ENCODE measurements around the gene SMYD5. TPM values are rescaled to one million over a fixed set of nuclear protein-coding genes. Genes with fewer than 3 reads are reported as not detected.

Gene SMYD5
- total and polyA plus RNA-seq, 10 donors: 12.3 to 27.1 (median 17.8) TPM

- no peak for DNase-seq
- peaks cover 5 to 89% (median 79%) of the 10 kb centered on the region in 6 donors for H3K36me3 ChIP-seq
- no peaks in the 10 kb centered on the region for H3K27me3 ChIP-seq (replicated peaks in 1 of 7)
- intact Hi-C loops (cut with DNase I; ENCODE audit: low total_unique reads): no loop called here
- no peak overlapping the region for H3K4me3 ChIP-seq
- TF ChIP-seq POLR2A (IDR thresholded peaks at IDR 0.05): no peak
- peak in 2 of 3 donors; percentile 26 to 70 for TF ChIP-seq POLR2AphosphoS5 (IDR thresholded peaks at IDR 0.05)
- no peak for TF ChIP-seq CTCF (IDR thresholded peaks at IDR 0.05 in 8 of 11, conservative IDR thresholded peaks at IDR 0.05 in 3 of 11)
- 86 to 96% (median 92%) methylated on average over 11 to 17 of the region's 17 CpGs for WGBS, 5 donors
- no peaks in the 10 kb centered on the region for H3K4me1 ChIP-seq
- no peak overlapping the region for H3K27ac ChIP-seq
- no peaks in the 10 kb centered on the region for H3K9me3 ChIP-seq
Measured at GRCh38 chr2:73252238-73253027, 38.4 kb downstream of the SMYD5 start.

DNA sequence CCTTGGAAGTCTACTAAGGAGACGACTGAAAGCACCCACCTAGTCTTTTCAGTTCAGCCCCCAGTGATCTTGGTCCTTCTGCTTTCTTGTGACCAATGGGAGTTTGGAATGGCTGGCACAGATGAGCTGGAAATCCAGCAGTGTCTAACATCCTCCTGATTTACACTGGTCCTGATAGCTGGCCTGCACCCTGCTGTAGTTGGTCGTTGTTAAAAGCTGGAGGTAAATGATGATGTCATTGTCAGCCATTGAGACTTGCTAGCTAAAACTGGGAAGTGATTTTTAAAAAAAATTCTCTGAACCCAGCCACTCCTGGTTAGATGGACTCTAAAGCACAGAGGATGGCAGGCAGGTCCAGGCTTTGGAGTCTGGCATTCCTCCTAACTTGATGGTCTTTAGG is 39.4 kb downstream of the SMYD5 start:
- H3K27me3 ChIP-seq (replicated peaks in 1 of 7): no peaks in the 10 kb centered on the region
- H3K4me3 ChIP-seq: no peak overlapping the region
- WGBS, 5 donors: 60 to 80% (median 68%) methylated on average over 2 of the region's 2 CpGs
- TF ChIP-seq POLR2AphosphoS5 (IDR thresholded peaks at IDR 0.05): no peak
- no peak for TF ChIP-seq CTCF (IDR thresholded peaks at IDR 0.05 in 8 of 11, conservative IDR thresholded peaks at IDR 0.05 in 3 of 11)
- intact Hi-C loops (cut with DNase I; ENCODE audit: low total_unique reads): no loop called here
- no peak overlapping the region for H3K27ac ChIP-seq
- H3K36me3 ChIP-seq: peaks cover 5 to 83% (median 69%) of the 10 kb centered on the region in 6 donors
- no peak for DNase-seq
- H3K9me3 ChIP-seq: no peaks in the 10 kb centered on the region
- peaks cover 0 to 6% (median 0%) of the 10 kb centered on the region in 6 donors for H3K4me1 ChIP-seq

GRCh38 chr2:73253901-73254300 is 39.9 kb downstream of the SMYD5 start:
- TF ChIP-seq POLR2AphosphoS5 (IDR thresholded peaks at IDR 0.05) (no peak), CTCF (IDR thresholded peaks at IDR 0.05 in 8 of 11, conservative IDR thresholded peaks at IDR 0.05 in 3 of 11) (no peak), POLR2A (IDR thresholded peaks at IDR 0.05) (no peak)
- Histone ChIP-seq H3K27me3 (replicated peaks in 1 of 7) (no peaks in the 10 kb centered on the region), H3K4me1 (peaks cover 0 to 6% (median 0%) of the 10 kb centered on the region in 6 donors), H3K27ac (no peak overlapping the region), H3K4me3 (no peak overlapping the region), H3K9me3 (no peaks in the 10 kb centered on the region), H3K36me3 (peaks cover 5 to 83% (median 64%) of the 10 kb centered on the region in 6 donors)
- intact Hi-C loops (cut with DNase I; ENCODE audit: low total_unique reads): no loop called here
- WGBS, 5 donors: 89 to 95% (median 90%) methylated on average over 3 of the region's 3 CpGs
- DNase-seq: no peak

- no peak overlapping the region for H3K4me3 ChIP-seq
- no peak for DNase-seq
- TF ChIP-seq POLR2AphosphoS5 (IDR thresholded peaks at IDR 0.05) (no peak), POLR2A (IDR thresholded peaks at IDR 0.05) (no peak), CTCF (IDR thresholded peaks at IDR 0.05 in 8 of 11, conservative IDR thresholded peaks at IDR 0.05 in 3 of 11) (no peak)
- H3K4me1 ChIP-seq: peaks cover 0 to 6% (median 0%) of the 10 kb centered on the region in 6 donors
- WGBS, 5 donors: 94 to 97% (median 94%) methylated on average over 7 of the region's 7 CpGs
- intact Hi-C loops (cut with DNase I; ENCODE audit: low total_unique reads): no loop called here
- no peaks in the 10 kb centered on the region for H3K9me3 ChIP-seq
- H3K36me3 ChIP-seq: peaks cover 5 to 83% (median 58%) of the 10 kb centered on the region in 6 donors
- H3K27me3 ChIP-seq (replicated peaks in 1 of 7): no peaks in the 10 kb centered on the region
- no peak overlapping the region for H3K27ac ChIP-seq
Measured at GRCh38 chr2:73254343-73255006, 40.4 kb downstream of the SMYD5 start.
